ENCODE results near the gene MAGT1. TPM values are rescaled to one million over a fixed set of nuclear protein-coding genes. Genes with fewer than 3 reads are reported as not detected.
"Not testable (repeated sequence)": the region's sequence is repeated elsewhere in the genome, so short reads cannot be mapped to it uniquely, and the experiment has no call there.

The MAGT1 gene
- polyA plus RNA-seq, 1 donor (not counting 4 experiments of a cell fraction or from before 2014, with no cell fraction given): 55.4 TPM

GRCh38 chrX:77893713-77894112 is 1.5 kb downstream of the MAGT1 start:
- H3K9me1 ChIP-seq (ENCODE audit: control insufficient read depth, extremely low read depth, insufficient read depth, low read length): no peaks in the 10 kb centered on the region
- no peaks in the 10 kb centered on the region for H3K9me3 ChIP-seq (ENCODE audit: control insufficient read depth, low read depth, low read length)
- H3K4me3 ChIP-seq (ENCODE audit: control insufficient read depth in 2 of 3, extremely low read depth in 1 of 3, insufficient read depth in 2 of 3, low read depth in 1 of 3, low read length in 3 of 3): peak overlapping the region in 2 of 3 experiments; percentile 72 to 81
- H2AFZ ChIP-seq (ENCODE audit: control insufficient read depth, low read length): no peak overlapping the region
- no peaks in the 10 kb centered on the region for H4K20me1 ChIP-seq (ENCODE audit: control insufficient read depth, extremely low read depth, insufficient read depth, low read length)
- H3K27ac ChIP-seq (ENCODE audit: control insufficient read depth, insufficient read depth, low read length): no peak overlapping the region
- dilution Hi-C loops (cut with MboI; ENCODE audit: extremely low pct_ligation_motif_present, low sequenced_read_pairs): no loop called here
- H3K4me2 ChIP-seq (ENCODE audit: control insufficient read depth, extremely low read depth, insufficient read depth, low read depth, low read length): peak overlapping the region; percentile 73
- TF ChIP-seq EZH2 (IDR thresholded peaks at IDR 0.05; ENCODE audit: low read length): no peak
- no peak for TF ChIP-seq CTCF (optimal IDR thresholded peaks at IDR 0.05 in 1 of 3, IDR thresholded peaks at IDR 0.05 in 1 of 3, conservative IDR thresholded peaks at IDR 0.05 in 1 of 3; ENCODE audit: extremely low read depth in 1 of 3, insufficient read depth in 2 of 3, low read length in 3 of 3)
- H3K27me3 ChIP-seq (ENCODE audit: control insufficient read depth, extremely low read depth, insufficient read depth, low read length): no peaks in the 10 kb centered on the region
- no peaks in the 10 kb centered on the region for H3K4me1 ChIP-seq (ENCODE audit: control insufficient read depth, extremely low read depth, insufficient read depth, low read length)
- H3K79me2 ChIP-seq (ENCODE audit: control insufficient read depth, insufficient read depth, low read length): peaks cover 50% of the 10 kb centered on the region
- H3K36me3 ChIP-seq (ENCODE audit: control insufficient read depth in 2 of 2, extremely low read depth in 1 of 2, insufficient read depth in 2 of 2, low read length in 2 of 2): no peaks in the 10 kb centered on the region
- FAIRE-seq (no peak), DNase-seq (ENCODE audit: low read depth, low spot score) (no peak)
- no peak overlapping the region for H3K9ac ChIP-seq (ENCODE audit: control insufficient read depth, extremely low read depth, insufficient read depth, low read length)

GRCh38 chrX:77892887-77893286 is 2.3 kb downstream of the MAGT1 start:
- no peaks in the 10 kb centered on the region for H4K20me1 ChIP-seq (ENCODE audit: control insufficient read depth, extremely low read depth, insufficient read depth, low read length)
- peaks cover 56% of the 10 kb centered on the region for H3K79me2 ChIP-seq (ENCODE audit: control insufficient read depth, insufficient read depth, low read length)
- no peaks in the 10 kb centered on the region for H3K9me3 ChIP-seq (ENCODE audit: control insufficient read depth, low read depth, low read length)
- FAIRE-seq (no peak), DNase-seq (ENCODE audit: low read depth, low spot score) (no peak)
- no peak overlapping the region for H3K4me3 ChIP-seq (ENCODE audit: control insufficient read depth in 2 of 3, extremely low read depth in 1 of 3, insufficient read depth in 2 of 3, low read depth in 1 of 3, low read length in 3 of 3)
- no peak overlapping the region for H3K4me2 ChIP-seq (ENCODE audit: control insufficient read depth, extremely low read depth, insufficient read depth, low read depth, low read length)
- dilution Hi-C loops (cut with MboI; ENCODE audit: extremely low pct_ligation_motif_present, low sequenced_read_pairs): no loop called here
- H3K4me1 ChIP-seq (ENCODE audit: control insufficient read depth, extremely low read depth, insufficient read depth, low read length): no peaks in the 10 kb centered on the region
- no peak overlapping the region for H3K9ac ChIP-seq (ENCODE audit: control insufficient read depth, extremely low read depth, insufficient read depth, low read length)
- H3K36me3 ChIP-seq (ENCODE audit: control insufficient read depth in 2 of 2, extremely low read depth in 1 of 2, insufficient read depth in 2 of 2, low read length in 2 of 2): no peaks in the 10 kb centered on the region
- H2AFZ ChIP-seq (ENCODE audit: control insufficient read depth, low read length): no peak overlapping the region
- no peak for TF ChIP-seq CTCF (optimal IDR thresholded peaks at IDR 0.05 in 1 of 3, IDR thresholded peaks at IDR 0.05 in 1 of 3, conservative IDR thresholded peaks at IDR 0.05 in 1 of 3; ENCODE audit: extremely low read depth in 1 of 3, insufficient read depth in 2 of 3, low read length in 3 of 3)
- TF ChIP-seq EZH2 (IDR thresholded peaks at IDR 0.05; ENCODE audit: low read length): no peak
- no peaks in the 10 kb centered on the region for H3K27me3 ChIP-seq (ENCODE audit: control insufficient read depth, extremely low read depth, insufficient read depth, low read length)
- no peak overlapping the region for H3K27ac ChIP-seq (ENCODE audit: control insufficient read depth, insufficient read depth, low read length)
- no peaks in the 10 kb centered on the region for H3K9me1 ChIP-seq (ENCODE audit: control insufficient read depth, extremely low read depth, insufficient read depth, low read length)

GRCh38 chrX:77881418-77881817 is 13.8 kb downstream of the MAGT1 start:
- peaks cover 11% of the 10 kb centered on the region for H3K79me2 ChIP-seq (ENCODE audit: control insufficient read depth, insufficient read depth, low read length)
- H3K9me3 ChIP-seq (ENCODE audit: control insufficient read depth, low read depth, low read length); H3K4me1 ChIP-seq (ENCODE audit: control insufficient read depth, extremely low read depth, insufficient read depth, low read length); H2AFZ ChIP-seq (ENCODE audit: control insufficient read depth, low read length); dilution Hi-C loops (cut with MboI; ENCODE audit: extremely low pct_ligation_motif_present, low sequenced_read_pairs); H3K4me3 ChIP-seq (ENCODE audit: control insufficient read depth in 2 of 3, extremely low read depth in 1 of 3, insufficient read depth in 2 of 3, low read depth in 1 of 3, low read length in 3 of 3); H3K4me2 ChIP-seq (ENCODE audit: control insufficient read depth, extremely low read depth, insufficient read depth, low read depth, low read length); H3K9me1 ChIP-seq (ENCODE audit: control insufficient read depth, extremely low read depth, insufficient read depth, low read length); H4K20me1 ChIP-seq (ENCODE audit: control insufficient read depth, extremely low read depth, insufficient read depth, low read length); FAIRE-seq; H3K27ac ChIP-seq (ENCODE audit: control insufficient read depth, insufficient read depth, low read length); H3K27me3 ChIP-seq (ENCODE audit: control insufficient read depth, extremely low read depth, insufficient read depth, low read length); DNase-seq (ENCODE audit: low read depth, low spot score); H3K9ac ChIP-seq (ENCODE audit: control insufficient read depth, extremely low read depth, insufficient read depth, low read length); H3K36me3 ChIP-seq (ENCODE audit: control insufficient read depth in 2 of 2, extremely low read depth in 1 of 2, insufficient read depth in 2 of 2, low read length in 2 of 2): not testable (repeated sequence)
